NB4 (cell line): ENCODE measurements around the gene MFSD2B.

Experiments used
- MYC ChIP-seq: IDR thresholded peaks from 2 replicates; pipeline ENCODE4 v1.6.1; 2011; ENCODE audit warnings: low read depth, low read length
- POLR2A ChIP-seq: IDR thresholded peaks from 2 replicates; pipeline ENCODE4 v1.6.1; 2011; ENCODE audit warnings: mild to moderate bottlenecking; ENCODE audit not compliant: insufficient read length; ENCODE audit errors: extremely low read depth
- TF ChIP-seq, protein P1 (sequence below): IDR thresholded peaks from one replicate; pipeline ENCODE4 v1.5.1; 2012; ENCODE audit warnings: low read depth, low read length
- TF ChIP-seq, protein P2 (sequence below): IDR thresholded peaks from 2 replicates; pipeline ENCODE4 v1.6.1; 2011; ENCODE audit warnings: low read depth, low read length

GRCh38 chr2:24008672-24009366, 1.1 kb upstream of the MFSD2B start:
- TF ChIP-seq, protein P1, sequence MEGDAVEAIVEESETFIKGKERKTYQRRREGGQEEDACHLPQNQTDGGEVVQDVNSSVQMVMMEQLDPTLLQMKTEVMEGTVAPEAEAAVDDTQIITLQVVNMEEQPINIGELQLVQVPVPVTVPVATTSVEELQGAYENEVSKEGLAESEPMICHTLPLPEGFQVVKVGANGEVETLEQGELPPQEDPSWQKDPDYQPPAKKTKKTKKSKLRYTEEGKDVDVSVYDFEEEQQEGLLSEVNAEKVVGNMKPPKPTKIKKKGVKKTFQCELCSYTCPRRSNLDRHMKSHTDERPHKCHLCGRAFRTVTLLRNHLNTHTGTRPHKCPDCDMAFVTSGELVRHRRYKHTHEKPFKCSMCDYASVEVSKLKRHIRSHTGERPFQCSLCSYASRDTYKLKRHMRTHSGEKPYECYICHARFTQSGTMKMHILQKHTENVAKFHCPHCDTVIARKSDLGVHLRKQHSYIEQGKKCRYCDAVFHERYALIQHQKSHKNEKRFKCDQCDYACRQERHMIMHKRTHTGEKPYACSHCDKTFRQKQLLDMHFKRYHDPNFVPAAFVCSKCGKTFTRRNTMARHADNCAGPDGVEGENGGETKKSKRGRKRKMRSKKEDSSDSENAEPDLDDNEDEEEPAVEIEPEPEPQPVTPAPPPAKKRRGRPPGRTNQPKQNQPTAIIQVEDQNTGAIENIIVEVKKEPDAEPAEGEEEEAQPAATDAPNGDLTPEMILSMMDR = no peak
- TF ChIP-seq POLR2A (no peak), MYC (no peak)
- TF ChIP-seq, protein P2, sequence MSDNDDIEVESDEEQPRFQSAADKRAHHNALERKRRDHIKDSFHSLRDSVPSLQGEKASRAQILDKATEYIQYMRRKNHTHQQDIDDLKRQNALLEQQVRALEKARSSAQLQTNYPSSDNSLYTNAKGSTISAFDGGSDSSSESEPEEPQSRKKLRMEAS = no peak
